GM19328 (cell line): ENCODE measurements around the gene PC.

Experiments used
- ATAC-seq: cut with Tn5 transposase; IDR thresholded peaks from one replicate; pipeline ENCODE4 v1.9.1; 2021; ENCODE audit warnings: mild to moderate bottlenecking, moderate library complexity; ENCODE audit not compliant: unreplicated experiment

Gene PC

GRCh38 chr11:66857234-66857926, 100.8 kb downstream of the PC start:
- no peak for ATAC-seq

DNA sequence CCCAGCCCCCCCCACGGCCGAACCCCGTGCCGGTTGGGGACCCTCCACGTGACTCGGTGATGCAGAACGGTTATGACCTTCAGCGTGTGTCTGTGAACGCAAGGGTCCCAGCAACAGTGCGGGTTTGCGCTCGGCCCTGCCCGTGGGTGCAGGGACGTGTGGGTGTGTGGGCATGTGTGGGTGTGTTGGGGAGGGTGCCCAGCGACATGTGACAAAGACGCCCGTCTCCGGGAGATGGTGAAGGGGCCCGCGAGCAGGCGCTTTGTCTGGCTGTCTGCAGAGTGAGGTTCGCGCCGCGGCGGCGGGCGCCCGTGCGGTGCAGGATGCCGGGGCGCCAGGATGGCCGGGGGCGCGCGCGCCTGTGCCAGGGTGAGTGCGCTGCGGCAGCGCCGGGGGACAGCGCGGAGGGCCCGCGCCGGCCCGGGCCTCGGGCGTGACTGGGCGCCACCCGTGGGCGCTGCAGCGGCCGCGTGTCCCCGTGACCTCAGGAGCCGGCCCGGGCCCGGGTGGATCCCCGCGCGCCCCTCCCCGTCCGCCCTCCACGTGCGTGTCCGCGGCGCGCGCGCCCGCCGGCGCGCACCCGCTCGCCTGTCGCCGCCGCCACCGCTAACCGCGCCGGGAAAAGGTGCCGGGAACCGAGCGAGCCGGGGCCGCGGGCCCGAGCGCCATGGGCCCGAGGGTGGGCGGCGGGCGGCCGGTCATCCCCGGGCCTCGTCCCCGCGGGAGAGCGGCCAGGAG, 101.5 kb downstream of the PC start, which contains the start of gene LRFN4:
Gene LRFN4 (plus strand): TSS at position 569 of the 738 bp plus-strand sequence. CDS start 681 bp downstream, outside the sequence.
- no peak for ATAC-seq

DNA sequence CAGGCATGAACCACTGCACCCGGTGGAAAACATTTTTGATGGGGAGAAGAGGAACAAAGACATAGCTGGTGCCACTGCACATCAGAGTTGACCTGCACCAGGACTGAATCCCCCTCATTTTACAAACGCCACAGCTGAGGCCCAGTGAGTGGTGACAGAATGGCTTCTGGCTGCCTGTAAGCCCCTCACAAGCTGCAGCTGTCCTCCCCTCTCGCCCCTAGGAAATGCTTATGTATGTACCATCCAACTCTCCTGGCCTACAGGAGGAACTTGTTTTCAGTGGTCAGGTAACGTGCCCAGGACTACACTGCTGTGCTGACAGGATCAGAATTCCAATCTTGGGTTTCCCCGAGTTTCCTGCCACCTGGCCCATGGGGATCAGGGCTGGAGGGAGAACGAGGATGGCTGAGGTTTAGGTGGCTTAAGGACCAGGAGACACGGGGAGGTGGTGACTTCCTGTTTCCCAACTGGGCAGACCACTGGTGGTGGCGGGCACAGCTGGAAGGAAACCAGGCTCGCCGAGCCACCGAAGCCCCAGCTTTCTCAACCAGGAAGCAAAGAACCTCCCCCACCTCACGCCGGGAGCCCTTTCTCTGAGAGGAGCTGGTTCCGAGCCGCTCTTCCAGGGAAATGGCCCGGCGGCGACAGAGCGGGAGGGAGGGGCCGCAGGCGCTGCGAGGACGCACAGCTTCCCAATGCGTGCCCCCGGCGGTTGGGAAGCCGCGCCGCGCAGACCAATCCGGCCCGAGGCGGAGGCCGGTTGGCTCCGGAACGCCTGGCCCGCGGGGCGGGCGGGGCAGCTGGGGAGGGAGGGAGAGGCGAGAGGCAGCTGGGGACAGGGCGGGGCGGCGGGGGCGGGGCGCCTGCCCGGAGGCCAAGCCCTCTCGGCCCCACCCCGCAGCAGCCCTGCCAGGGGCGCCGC, 102.3 kb downstream of the PC start:
- no peak for ATAC-seq

- ATAC-seq, result no peak
Measured at GRCh38 chr11:66854729-66855211, 103.4 kb downstream of the PC start.

DNA sequence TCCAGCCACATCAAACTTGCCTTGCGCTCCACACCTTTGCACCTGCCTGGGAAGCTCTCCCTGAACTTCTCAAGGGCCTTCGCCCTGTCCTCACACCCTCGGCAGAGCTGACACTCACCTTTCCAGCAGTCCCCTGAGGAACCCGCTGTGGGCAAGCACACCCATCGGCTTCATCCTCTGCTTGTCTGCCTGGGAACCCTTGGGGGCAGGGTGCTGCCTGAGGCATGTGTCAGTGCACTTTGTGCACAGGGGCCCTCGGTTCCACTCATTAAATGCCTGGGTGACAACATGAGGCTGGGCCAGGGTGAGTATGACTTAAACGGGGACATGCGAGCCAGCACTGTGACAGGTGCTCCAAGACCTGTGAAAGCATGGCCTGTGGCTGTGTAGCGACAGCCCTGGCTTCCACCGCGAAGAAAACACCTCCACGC, 103.9 kb downstream of the PC start:
- no peak for ATAC-seq

- ATAC-seq, result no peak
Measured at GRCh38 chr11:66853242-66854229, 104.6 kb downstream of the PC start.

- no peak for ATAC-seq
Measured at GRCh38 chr11:66852466-66853241, 105.5 kb downstream of the PC start.

GRCh38 chr11:66851698-66852465, 106.3 kb downstream of the PC start:
- no peak for ATAC-seq

DNA sequence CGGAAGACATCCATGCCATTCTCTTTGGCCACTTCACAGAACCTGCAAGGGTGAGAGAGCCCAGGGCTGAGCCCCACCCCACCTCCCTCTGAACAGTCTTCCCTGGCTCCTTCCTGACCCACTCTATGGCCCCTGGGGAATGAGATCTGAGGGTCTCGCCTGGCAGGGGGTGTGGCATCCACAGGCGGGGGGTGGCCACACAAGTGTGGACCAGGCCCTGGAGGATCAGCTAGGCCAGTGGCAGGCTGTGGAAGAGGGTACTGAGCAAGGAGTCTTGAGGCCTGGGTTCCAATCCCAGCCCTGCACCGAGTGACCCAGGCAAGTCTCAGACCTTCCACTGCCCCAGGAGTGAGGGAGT, 107.0 kb downstream of the PC start:
- no peak for ATAC-seq

- ATAC-seq, result no peak
Measured at GRCh38 chr11:66850588-66851238, 107.5 kb downstream of the PC start.

DNA sequence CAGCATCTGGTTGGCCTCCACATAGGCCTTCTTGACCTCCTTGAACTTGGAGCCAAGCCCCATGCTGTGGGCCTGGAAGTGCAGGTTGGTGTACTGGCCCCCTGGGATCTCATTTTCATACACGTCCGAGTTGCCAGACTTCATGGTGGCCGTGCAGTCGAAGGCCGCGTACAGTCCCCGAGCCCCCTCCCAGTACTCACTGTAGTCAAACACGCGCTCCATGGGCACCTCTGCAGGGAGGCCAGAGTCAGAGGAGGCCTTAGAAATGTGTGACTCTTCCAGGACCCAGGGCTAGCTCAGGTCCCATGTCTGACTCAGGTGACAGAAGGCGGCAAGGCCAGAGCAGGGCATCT, 108.0 kb downstream of the PC start:
- no peak for ATAC-seq

DNA sequence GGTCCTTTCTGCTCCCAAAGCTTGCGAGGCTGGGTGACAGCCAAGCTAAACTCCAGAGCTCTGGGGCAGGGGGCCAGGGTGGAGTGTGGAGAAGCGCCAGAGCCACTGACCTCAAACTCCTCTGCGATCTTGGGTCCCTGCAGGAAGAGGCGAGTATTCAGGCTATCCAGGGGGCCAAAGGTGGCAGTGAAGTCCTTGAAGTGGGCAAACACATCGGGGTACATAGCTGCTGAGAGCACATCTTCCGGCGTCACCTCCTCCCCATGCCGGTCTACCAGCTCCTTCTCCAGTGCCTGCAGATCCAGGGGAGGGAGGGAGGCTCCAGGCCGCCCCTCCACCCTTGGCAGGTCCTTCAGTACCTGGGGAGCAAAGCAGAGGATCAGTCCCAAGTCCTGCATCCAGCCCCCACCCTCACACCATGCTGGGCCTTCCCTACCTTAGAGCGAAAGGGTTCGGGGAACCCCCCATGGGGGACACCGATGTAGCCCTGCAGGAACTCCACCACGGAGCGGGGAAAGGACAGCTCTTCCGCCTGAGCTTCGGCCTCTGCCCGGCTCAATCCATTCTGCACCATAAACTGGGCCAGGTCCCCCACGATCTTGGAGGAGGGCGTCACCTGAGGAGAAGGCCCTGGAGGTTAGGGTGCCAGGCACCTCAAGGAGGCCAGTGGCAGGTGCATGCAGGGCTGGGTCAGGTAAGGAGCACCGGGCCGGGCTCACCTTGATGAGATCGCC, 108.5 kb downstream of the PC start:
- ATAC-seq, result no peak

GRCh38 chr11:66848671-66849500, 109.3 kb downstream of the PC start:
- no peak for ATAC-seq

GRCh38 chr11:66847461-66848232, 110.5 kb downstream of the PC start:
- no peak for ATAC-seq

- ATAC-seq, result no peak
Measured at GRCh38 chr11:66846671-66847091, 111.5 kb downstream of the PC start.

DNA sequence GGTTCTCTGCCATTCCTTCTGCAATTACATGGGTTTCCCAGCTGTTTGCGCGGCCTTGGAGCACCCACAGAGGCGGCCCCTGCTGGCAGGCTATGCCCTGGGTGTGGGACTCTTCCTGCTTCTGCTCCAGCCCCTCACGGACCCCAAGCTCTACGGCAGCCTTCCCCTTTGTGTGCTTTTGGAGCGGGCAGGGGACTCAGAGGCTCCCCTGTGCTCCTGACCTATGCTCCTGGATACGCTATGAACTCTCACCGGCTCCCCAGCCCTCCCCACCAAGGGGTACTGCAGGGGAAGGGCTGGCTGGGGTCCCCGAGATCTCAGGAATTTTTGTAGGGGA, 112.3 kb downstream of the PC start:
- no peak for ATAC-seq
